AG04450 (cell line): ENCODE data around the gene LIPC. TPM values are rescaled to one million over a fixed set of nuclear protein-coding genes. Genes with fewer than 3 reads are reported as not detected.

Source experiments
- CTCF ChIA-PET: fragments of 300-600, 350-600 bp; formaldehyde crosslinking; extraction: SDS; loops from one replicate; lab custom pipeline; 2022; ENCODE audit warnings: antibody characterized with exemption, inconsistent platforms; lab: Charles Lee
- POLR2A ChIA-PET: fragments of 350-600 bp; formaldehyde crosslinking; extraction: SDS; loops from one replicate; lab custom pipeline; 2021; ENCODE audit warnings: antibody characterized with exemption, inconsistent platforms; lab: Yijun Ruan, JAX
- DNase-seq: peaks from one replicate; pipeline ENCODE4 v3.0.0-alpha.2; 2011; ENCODE audit warnings: low read depth, low spot score
- H3K27ac ChIP-seq: one replicate; pipeline ENCODE4 v1.5.1; 2012; ENCODE audit warnings: low read depth, low read length, control low read depth
- H3K27me3 ChIP-seq: one replicate; pipeline ENCODE4 v1.6.0; 2012; ENCODE audit warnings: low read length; ENCODE audit not compliant: control insufficient read depth, insufficient read depth
- H3K4me3 ChIP-seq: 2 replicates; pipeline ENCODE4 v1.5.1; 2011; ENCODE audit warnings: mild to moderate bottlenecking, low read depth, low read length, control low read depth
- H3K9me3 ChIP-seq: 2 replicates; pipeline ENCODE4 v1.5.1; 2012; ENCODE audit warnings: low read length; ENCODE audit not compliant: control insufficient read depth, insufficient read depth
- polyA plus RNA-seq: library from polyadenylated mRNA; depleted of rRNA; stranded (reverse); fragments of >200 nt; gene quantifications from 2 replicates; pipeline ENCODE4 v1.2.3, GENCODE V29; 2011
- TF ChIP-seq, protein P1 (sequence below): IDR thresholded peaks from 2 replicates; pipeline ENCODE4 v1.5.1; 2011; ENCODE audit warnings: low read depth, low read length, control low read depth, inconsistent platforms

The LIPC gene
- polyA plus RNA-seq, 1 experiment, result 0.82 TPM

DNA sequence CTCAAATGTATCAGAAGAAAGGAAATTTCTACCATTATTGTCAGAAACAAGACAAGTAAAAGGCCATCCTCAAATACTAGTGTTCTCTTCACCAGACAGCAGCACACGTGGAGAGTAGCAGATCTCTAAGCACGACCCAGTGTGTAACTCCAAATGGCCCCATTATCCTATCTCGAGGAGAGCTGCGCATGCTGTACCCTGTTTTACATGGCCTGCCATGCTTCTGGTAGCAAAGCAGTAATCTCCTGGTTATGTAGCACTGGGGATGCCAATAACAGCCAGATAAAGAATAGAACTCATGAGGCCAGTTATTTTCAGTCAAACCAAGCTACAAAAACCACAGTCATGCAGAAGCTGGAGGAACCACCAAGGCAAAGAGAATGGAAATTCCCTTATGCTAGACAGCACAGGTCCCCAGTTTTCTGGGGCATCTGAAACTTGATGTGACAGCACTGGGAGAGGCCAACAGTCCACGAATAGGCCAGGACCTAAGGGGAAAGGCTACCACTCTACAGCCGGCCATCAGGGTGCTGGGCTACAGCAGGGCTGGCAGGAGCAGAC, 73.0 kb downstream of the LIPC start:
- no peak for DNase-seq
- H3K27ac ChIP-seq, result no peak overlapping the region
- H3K9me3 ChIP-seq, result no peaks in the 10 kb centered on the region; the same call in 1 of the 2 replicates
- H3K27me3 ChIP-seq, result no peaks in the 10 kb centered on the region
- ChIA-PET CTCF (no interaction called here), POLR2A (no interaction called here)
- TF ChIP-seq, protein P1, sequence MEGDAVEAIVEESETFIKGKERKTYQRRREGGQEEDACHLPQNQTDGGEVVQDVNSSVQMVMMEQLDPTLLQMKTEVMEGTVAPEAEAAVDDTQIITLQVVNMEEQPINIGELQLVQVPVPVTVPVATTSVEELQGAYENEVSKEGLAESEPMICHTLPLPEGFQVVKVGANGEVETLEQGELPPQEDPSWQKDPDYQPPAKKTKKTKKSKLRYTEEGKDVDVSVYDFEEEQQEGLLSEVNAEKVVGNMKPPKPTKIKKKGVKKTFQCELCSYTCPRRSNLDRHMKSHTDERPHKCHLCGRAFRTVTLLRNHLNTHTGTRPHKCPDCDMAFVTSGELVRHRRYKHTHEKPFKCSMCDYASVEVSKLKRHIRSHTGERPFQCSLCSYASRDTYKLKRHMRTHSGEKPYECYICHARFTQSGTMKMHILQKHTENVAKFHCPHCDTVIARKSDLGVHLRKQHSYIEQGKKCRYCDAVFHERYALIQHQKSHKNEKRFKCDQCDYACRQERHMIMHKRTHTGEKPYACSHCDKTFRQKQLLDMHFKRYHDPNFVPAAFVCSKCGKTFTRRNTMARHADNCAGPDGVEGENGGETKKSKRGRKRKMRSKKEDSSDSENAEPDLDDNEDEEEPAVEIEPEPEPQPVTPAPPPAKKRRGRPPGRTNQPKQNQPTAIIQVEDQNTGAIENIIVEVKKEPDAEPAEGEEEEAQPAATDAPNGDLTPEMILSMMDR, result no peak
- no peak overlapping the region for H3K4me3 ChIP-seq

DNA sequence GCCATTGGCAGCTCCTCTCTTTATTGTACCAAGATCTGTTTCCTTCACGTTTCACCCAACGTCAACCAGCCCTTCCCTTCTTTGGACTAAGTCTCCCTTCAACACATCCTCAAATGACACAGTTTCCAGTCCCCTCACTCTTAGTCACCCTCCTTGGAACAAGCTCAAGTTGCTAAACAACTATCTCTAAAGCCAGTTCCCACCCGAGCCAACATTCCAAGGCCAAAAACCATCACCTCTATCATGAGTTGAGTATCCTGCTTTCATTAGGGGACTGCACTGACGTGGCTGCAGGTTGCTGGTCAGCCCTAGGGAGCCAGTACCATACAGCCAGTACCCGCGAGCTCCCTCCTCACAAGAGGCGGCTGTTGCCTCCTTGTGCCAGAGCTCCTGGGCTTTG, 73.8 kb downstream of the LIPC start:
- no peaks in the 10 kb centered on the region; the same call in 1 of the 2 replicates for H3K9me3 ChIP-seq
- ChIA-PET POLR2A (no interaction called here), CTCF (no interaction called here)
- no peaks in the 10 kb centered on the region for H3K27me3 ChIP-seq
- DNase-seq, result no peak
- no peak overlapping the region for H3K4me3 ChIP-seq
- H3K27ac ChIP-seq, result no peak overlapping the region
- TF ChIP-seq, protein P1, result no peak

DNA sequence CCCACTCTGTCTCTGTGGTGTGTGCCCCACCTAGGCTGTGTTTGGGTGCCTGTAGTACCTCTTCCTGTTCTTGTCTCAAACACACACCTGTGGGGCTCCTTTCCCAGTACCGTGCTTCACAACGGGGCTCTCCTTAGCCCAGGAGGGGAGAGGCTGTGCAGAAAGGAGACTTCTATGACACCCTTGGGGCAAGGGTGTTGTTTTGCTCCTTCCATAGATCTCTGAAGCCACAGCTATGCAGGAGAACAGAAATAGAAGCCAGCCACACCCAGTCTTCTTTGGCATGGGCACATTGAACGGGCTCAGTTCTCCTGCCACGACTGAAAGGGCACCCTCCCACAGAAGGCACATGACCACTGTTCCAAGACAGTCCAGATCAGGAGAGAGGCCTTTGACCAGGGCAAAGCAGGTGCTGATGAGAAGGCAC, 74.3 kb downstream of the LIPC start:
- no peaks in the 10 kb centered on the region; the same call in 1 of the 2 replicates for H3K9me3 ChIP-seq
- TF ChIP-seq, protein P1, result no peak
- DNase-seq, result no peak
- CTCF ChIA-PET, result no interaction called here
- POLR2A ChIA-PET, result no interaction called here
- no peaks in the 10 kb centered on the region for H3K27me3 ChIP-seq
- H3K4me3 ChIP-seq, result no peak overlapping the region
- H3K27ac ChIP-seq, result no peak overlapping the region

DNA sequence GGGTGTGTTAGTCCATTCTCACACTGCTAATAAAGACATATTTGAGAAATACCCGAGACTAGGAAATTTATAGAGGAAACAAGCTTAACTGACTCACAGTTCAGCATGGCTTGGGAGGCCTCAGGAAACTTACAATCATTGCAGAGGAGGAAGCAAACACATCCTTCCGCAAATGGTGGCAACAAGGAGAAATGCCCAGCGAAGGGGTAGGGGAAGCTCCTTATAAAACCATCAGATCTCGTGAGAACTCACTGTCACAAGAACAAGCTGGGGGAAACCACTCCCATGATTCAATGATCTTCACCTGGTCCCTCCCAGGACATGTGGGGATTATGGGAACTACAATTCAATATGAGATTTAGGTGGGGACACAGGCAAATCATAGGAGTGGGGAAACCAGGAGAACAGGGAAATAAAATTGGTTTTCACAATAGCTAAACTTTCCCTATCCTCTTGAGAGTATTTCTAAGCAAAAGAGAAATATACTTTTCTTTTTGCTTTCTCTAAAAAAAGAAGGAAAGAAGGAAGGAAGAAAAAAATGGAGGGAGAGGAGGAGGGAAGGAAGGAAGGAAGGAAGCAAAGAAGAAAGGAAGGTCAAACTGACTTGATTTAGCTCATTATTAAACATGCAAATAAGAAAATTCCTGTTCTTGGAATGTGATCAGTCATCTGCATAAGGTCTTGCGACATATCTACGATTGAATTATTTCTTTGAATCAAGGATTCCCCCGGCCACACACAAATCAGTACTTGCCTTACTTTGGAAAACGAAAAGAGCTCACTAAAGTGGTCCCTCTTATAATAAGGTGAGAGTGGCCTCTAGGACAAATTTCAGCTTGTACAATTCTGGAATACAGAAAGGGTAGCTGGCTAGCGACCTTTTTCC, 75.2 kb downstream of the LIPC start:
- TF ChIP-seq, protein P1, result no peak
- POLR2A ChIA-PET, result interaction anchor here (1.2 kb wide), 1 partner anchor 8 kb away, joined by 4 read pairs; no protein-coding TSS in a partner anchor
- H3K27me3 ChIP-seq, result no peaks in the 10 kb centered on the region
- no peaks in the 10 kb centered on the region; the same call in 1 of the 2 replicates for H3K9me3 ChIP-seq
- H3K4me3 ChIP-seq, result no peak overlapping the region
- CTCF ChIA-PET, result interaction anchor here (0.6 to 1.0 kb wide), 5 partner anchors 11 to 673 kb away, joined by 3 to 4 read pairs (median 3); no protein-coding TSS in a partner anchor
- no peak overlapping the region for H3K27ac ChIP-seq
- no peak for DNase-seq

DNA sequence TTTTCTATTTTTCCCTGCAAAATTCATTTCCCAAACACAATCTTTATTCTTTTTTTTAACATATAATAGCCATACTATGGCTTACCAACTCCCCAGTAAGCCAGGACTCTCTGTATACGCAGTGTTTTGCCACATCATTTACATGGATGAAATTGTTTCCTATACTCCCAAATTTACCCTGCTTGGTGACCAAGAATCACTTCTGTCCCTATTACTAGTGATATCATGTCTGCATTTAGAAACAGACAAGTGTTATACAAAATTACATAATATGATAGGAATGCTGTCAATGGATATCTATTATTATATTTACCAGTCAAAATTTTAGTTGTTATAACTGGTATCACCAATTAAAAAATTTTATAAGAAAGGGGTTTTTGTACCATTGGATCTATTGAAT, 77.8 kb downstream of the LIPC start:
- CTCF ChIA-PET, result no interaction called here
- Histone ChIP-seq H3K4me3 (no peak overlapping the region), H3K27ac (no peak overlapping the region), H3K27me3 (no peaks in the 10 kb centered on the region), H3K9me3 (no peaks in the 10 kb centered on the region; the same call in 1 of the 2 replicates)
- no peak for DNase-seq
- TF ChIP-seq, protein P1, result no peak
- POLR2A ChIA-PET, result no interaction called here
